Measurements from ENCODE around the gene AKAP8.

AKAP8 gene

GRCh38 chr19:15330801-15331418 is 48.7 kb downstream of the AKAP8 start:
- DNase-seq: no peak

GRCh38 chr19:15328312-15328711 is 51.3 kb downstream of the AKAP8 start:
- no peak for DNase-seq

GRCh38 chr19:15324791-15325519 is 54.6 kb downstream of the AKAP8 start:
- no peak for DNase-seq

GRCh38 chr19:15323496-15324235 is 55.9 kb downstream of the AKAP8 start:
- DNase-seq: no peak

- no peak for DNase-seq
Observed at GRCh38 chr19:15321739-15322138, 57.8 kb downstream of the AKAP8 start.

GRCh38 chr19:15320116-15320515 is 59.5 kb downstream of the AKAP8 start:
- no peak for DNase-seq

GRCh38 chr19:15318241-15318691 is 61.3 kb downstream of the AKAP8 start:
- DNase-seq: no peak

- DNase-seq: no peak
Observed at GRCh38 chr19:15317392-15318071, 62.1 kb downstream of the AKAP8 start.

- no peak for DNase-seq
Observed at GRCh38 chr19:15316498-15316897, 63.1 kb downstream of the AKAP8 start.

GRCh38 chr19:15315101-15315500 is 64.5 kb downstream of the AKAP8 start:
- DNase-seq: no peak

- no peak for DNase-seq
Observed at GRCh38 chr19:15313649-15314279, 65.8 kb downstream of the AKAP8 start.

- no peak for DNase-seq
Observed at GRCh38 chr19:15307169-15307568, 72.4 kb downstream of the AKAP8 start.

GRCh38 chr19:15305582-15306334 is 73.8 kb downstream of the AKAP8 start:
- DNase-seq: no peak

- peak; percentile 31 for DNase-seq
Observed at GRCh38 chr19:15304140-15304705, 75.4 kb downstream of the AKAP8 start.
